ENCODE measurements around the gene DDX1.

Gene DDX1

GRCh38 chr2:15582710-15583357 lies 8.8 kb upstream of the DDX1 start:
- H3K9me3 ChIP-seq (ENCODE audit: control insufficient read depth, insufficient read depth, low read depth, low read length), result no peaks in the 10 kb centered on the region
- H3K36me3 ChIP-seq (ENCODE audit: control insufficient read depth, insufficient read depth, low read length), result no peaks in the 10 kb centered on the region
- H3K9ac ChIP-seq (ENCODE audit: low read length), result no peak overlapping the region
- H3K4me3 ChIP-seq (ENCODE audit: low read depth, low read length), result no peak overlapping the region
- H3K27me3 ChIP-seq (ENCODE audit: control insufficient read depth, insufficient read depth, low read length), result no peaks in the 10 kb centered on the region
- no peak overlapping the region for H3K27ac ChIP-seq (ENCODE audit: low read depth, low read length)
- H3K4me1 ChIP-seq (ENCODE audit: control insufficient read depth, insufficient read depth, low read length), result peaks cover 8% of the 10 kb centered on the region; the same call in 1 of the 2 replicates

GRCh38 chr2:15583826-15584225 lies 7.8 kb upstream of the DDX1 start:
- no peak overlapping the region for H3K9ac ChIP-seq (ENCODE audit: low read length)

GRCh38 chr2:15584316-15584715 lies 7.4 kb upstream of the DDX1 start:
- Histone ChIP-seq H3K9ac (ENCODE audit: low read length) (no peak overlapping the region), H3K4me1 (ENCODE audit: control insufficient read depth, insufficient read depth, low read length) (peaks cover 6% of the 10 kb centered on the region; the same call in 1 of the 2 replicates), H3K4me3 (ENCODE audit: low read depth, low read length) (no peak overlapping the region), H3K9me3 (ENCODE audit: control insufficient read depth, insufficient read depth, low read depth, low read length) (no peaks in the 10 kb centered on the region), H3K27ac (ENCODE audit: low read depth, low read length) (no peak overlapping the region), H3K36me3 (ENCODE audit: control insufficient read depth, insufficient read depth, low read length) (no peaks in the 10 kb centered on the region), H3K27me3 (ENCODE audit: control insufficient read depth, insufficient read depth, low read length) (no peaks in the 10 kb centered on the region)

More at GRCh38 chr2:15583826-15584225, 7.8 kb upstream of the DDX1 start:
- Histone ChIP-seq H3K4me1 (ENCODE audit: control insufficient read depth, insufficient read depth, low read length) (peaks cover 8% of the 10 kb centered on the region; the same call in 1 of the 2 replicates), H3K27ac (ENCODE audit: low read depth, low read length) (no peak overlapping the region), H3K36me3 (ENCODE audit: control insufficient read depth, insufficient read depth, low read length) (no peaks in the 10 kb centered on the region), H3K27me3 (ENCODE audit: control insufficient read depth, insufficient read depth, low read length) (no peaks in the 10 kb centered on the region), H3K4me3 (ENCODE audit: low read depth, low read length) (no peak overlapping the region), H3K9me3 (ENCODE audit: control insufficient read depth, insufficient read depth, low read depth, low read length) (no peaks in the 10 kb centered on the region)

GRCh38 chr2:15584767-15585469 lies 6.8 kb upstream of the DDX1 start:
- Histone ChIP-seq H3K9ac (ENCODE audit: low read length) (no peak overlapping the region), H3K4me1 (ENCODE audit: control insufficient read depth, insufficient read depth, low read length) (no peaks in the 10 kb centered on the region), H3K36me3 (ENCODE audit: control insufficient read depth, insufficient read depth, low read length) (no peaks in the 10 kb centered on the region), H3K27ac (ENCODE audit: low read depth, low read length) (no peak overlapping the region), H3K27me3 (ENCODE audit: control insufficient read depth, insufficient read depth, low read length) (no peaks in the 10 kb centered on the region), H3K4me3 (ENCODE audit: low read depth, low read length) (no peak overlapping the region), H3K9me3 (ENCODE audit: control insufficient read depth, insufficient read depth, low read depth, low read length) (no peaks in the 10 kb centered on the region)

GRCh38 chr2:15588329-15588919 lies 3.2 kb upstream of the DDX1 start:
- no peaks in the 10 kb centered on the region for H3K27me3 ChIP-seq (ENCODE audit: control insufficient read depth, insufficient read depth, low read length)
- peaks cover 4% of the 10 kb centered on the region; the same call in 1 of the 2 replicates for H3K36me3 ChIP-seq (ENCODE audit: control insufficient read depth, insufficient read depth, low read length)
- no peak overlapping the region for H3K9ac ChIP-seq (ENCODE audit: low read length)
- no peak overlapping the region for H3K4me3 ChIP-seq (ENCODE audit: low read depth, low read length)
- H3K27ac ChIP-seq (ENCODE audit: low read depth, low read length), result no peak overlapping the region
- H3K4me1 ChIP-seq (ENCODE audit: control insufficient read depth, insufficient read depth, low read length), result 0 out of 2 replicates have a peak, but pooled peaks cover 6% of the 10 kb centered on the region
- no peaks in the 10 kb centered on the region for H3K9me3 ChIP-seq (ENCODE audit: control insufficient read depth, insufficient read depth, low read depth, low read length)

- Histone ChIP-seq H3K36me3 (ENCODE audit: control insufficient read depth, insufficient read depth, low read length) (peaks cover 24% of the 10 kb centered on the region), H3K9me3 (ENCODE audit: control insufficient read depth, insufficient read depth, low read depth, low read length) (no peaks in the 10 kb centered on the region), H3K4me3 (ENCODE audit: low read depth, low read length) (peak overlapping the region; percentile 91), H3K9ac (ENCODE audit: low read length) (peak overlapping the region; percentile 97), H3K27me3 (ENCODE audit: control insufficient read depth, insufficient read depth, low read length) (no peaks in the 10 kb centered on the region), H3K4me1 (ENCODE audit: control insufficient read depth, insufficient read depth, low read length) (0 out of 2 replicates have a peak, but pooled peaks cover 6% of the 10 kb centered on the region), H3K27ac (ENCODE audit: low read depth, low read length) (no peak overlapping the region; the same call in 1 of the 2 replicates)
Measured at GRCh38 chr2:15591373-15591691, 336 bp upstream of the DDX1 start.

GRCh38 chr2:15593327-15593705 lies 1.6 kb downstream of the DDX1 start:
- H3K27me3 ChIP-seq (ENCODE audit: control insufficient read depth, insufficient read depth, low read length), result no peaks in the 10 kb centered on the region
- H3K4me3 ChIP-seq (ENCODE audit: low read depth, low read length), result peak overlapping the region; percentile 91; the same call in 1 of the 2 replicates
- 0 out of 2 replicates have a peak, but pooled peaks cover 6% of the 10 kb centered on the region for H3K4me1 ChIP-seq (ENCODE audit: control insufficient read depth, insufficient read depth, low read length)
- no peak overlapping the region for H3K27ac ChIP-seq (ENCODE audit: low read depth, low read length)
- H3K36me3 ChIP-seq (ENCODE audit: control insufficient read depth, insufficient read depth, low read length), result peaks cover 44% of the 10 kb centered on the region
- no peak overlapping the region for H3K9ac ChIP-seq (ENCODE audit: low read length)
- H3K9me3 ChIP-seq (ENCODE audit: control insufficient read depth, insufficient read depth, low read depth, low read length), result no peaks in the 10 kb centered on the region

- no peaks in the 10 kb centered on the region for H3K27me3 ChIP-seq (ENCODE audit: control insufficient read depth, insufficient read depth, low read length)
- no peak overlapping the region for H3K4me3 ChIP-seq (ENCODE audit: low read depth, low read length)
- 0 out of 2 replicates have a peak, but pooled peaks cover 6% of the 10 kb centered on the region for H3K4me1 ChIP-seq (ENCODE audit: control insufficient read depth, insufficient read depth, low read length)
- H3K36me3 ChIP-seq (ENCODE audit: control insufficient read depth, insufficient read depth, low read length), result peaks cover 54% of the 10 kb centered on the region
- H3K9ac ChIP-seq (ENCODE audit: low read length), result no peak overlapping the region
- no peak overlapping the region for H3K27ac ChIP-seq (ENCODE audit: low read depth, low read length)
- no peaks in the 10 kb centered on the region for H3K9me3 ChIP-seq (ENCODE audit: control insufficient read depth, insufficient read depth, low read depth, low read length)
Measured at GRCh38 chr2:15594291-15595256, 2.9 kb downstream of the DDX1 start.

- Histone ChIP-seq H3K9me3 (ENCODE audit: control insufficient read depth, insufficient read depth, low read depth, low read length) (no peaks in the 10 kb centered on the region), H3K4me1 (ENCODE audit: control insufficient read depth, insufficient read depth, low read length) (0 out of 2 replicates have a peak, but pooled peaks cover 6% of the 10 kb centered on the region), H3K27ac (ENCODE audit: low read depth, low read length) (no peak overlapping the region), H3K36me3 (ENCODE audit: control insufficient read depth, insufficient read depth, low read length) (peaks cover 63% of the 10 kb centered on the region), H3K9ac (ENCODE audit: low read length) (no peak overlapping the region), H3K4me3 (ENCODE audit: low read depth, low read length) (no peak overlapping the region), H3K27me3 (ENCODE audit: control insufficient read depth, insufficient read depth, low read length) (no peaks in the 10 kb centered on the region)
Measured at GRCh38 chr2:15595342-15595905, 3.8 kb downstream of the DDX1 start.

GRCh38 chr2:15595936-15596335 lies 4.3 kb downstream of the DDX1 start:
- Histone ChIP-seq H3K9ac (ENCODE audit: low read length) (no peak overlapping the region), H3K4me1 (ENCODE audit: control insufficient read depth, insufficient read depth, low read length) (0 out of 2 replicates have a peak, but pooled peaks cover 4% of the 10 kb centered on the region), H3K4me3 (ENCODE audit: low read depth, low read length) (no peak overlapping the region), H3K36me3 (ENCODE audit: control insufficient read depth, insufficient read depth, low read length) (peaks cover 67% of the 10 kb centered on the region), H3K27me3 (ENCODE audit: control insufficient read depth, insufficient read depth, low read length) (no peaks in the 10 kb centered on the region), H3K27ac (ENCODE audit: low read depth, low read length) (no peak overlapping the region), H3K9me3 (ENCODE audit: control insufficient read depth, insufficient read depth, low read depth, low read length) (no peaks in the 10 kb centered on the region)

Measured in HUES6 (cell line).